ENCODE data around the gene FHOD1. TPM values are rescaled to one million over a fixed set of nuclear protein-coding genes. Genes with fewer than 3 reads are reported as not detected.

FHOD1 gene
- total and polyA plus RNA-seq, 2 donors (not counting 1 experiment from before 2014, with no cell fraction given) = 46.3 to 46.9 TPM

GRCh38 chr16:67185651-67186134, 61.6 kb downstream of the FHOD1 start:
- no peak overlapping the region for H3K27ac ChIP-seq (ENCODE audit: low read length in 2 of 2)
- Mint-ChIP-seq H3K27ac (peak overlapping the region; percentile 82), H3K27me3 (peaks cover 11% of the 10 kb centered on the region), H3K9me3 (ENCODE audit: insufficient read depth) (no peaks in the 10 kb centered on the region), H3K4me1 (peaks cover 13% of the 10 kb centered on the region), H3K4me3 (peak overlapping the region; percentile 93)
- peaks cover 0 to 31% (median 6%) of the 10 kb centered on the region in 4 experiments for H3K27me3 ChIP-seq (replicated peaks in 1 of 4; ENCODE audit: control extremely low read depth in 1 of 4, control insufficient read depth in 3 of 4, insufficient read depth in 4 of 4, low read length in 3 of 4)
- TF ChIP-seq CTCF (IDR thresholded peaks at IDR 0.05) = peak; percentile 46
- no peak for TF ChIP-seq EZH2 (IDR thresholded peaks at IDR 0.05; ENCODE audit: borderline replicate concordance, insufficient read depth, low read depth, low read length, poor library complexity, severe bottlenecking)
- ChIA-PET POLR2A (no interaction called here), CTCF (interaction anchor here (0.9 to 2.5 kb wide), 25 partner anchors 9 to 295 kb away, joined by 3 to 27 read pairs (median 5); partner anchors contain the start of genes ATP6V0D1, FBXL8, FHOD1 and NOL3)
- H3K9ac ChIP-seq (ENCODE audit: low read length) = no peak overlapping the region
- WGBS (ENCODE audit: insufficient coverage) = 24% methylated on average over 4 of the region's 12 CpGs
- H3K9me3 ChIP-seq (ENCODE audit: control extremely low read depth in 1 of 3, control insufficient read depth in 2 of 3, insufficient read depth in 1 of 3, low read length in 2 of 3) = peaks cover 0 to 3% (median 0%) of the 10 kb centered on the region in 3 donors
- H3K4me2 ChIP-seq (replicated peaks; ENCODE audit: low read depth, low read length, poor library complexity, severe bottlenecking) = peak overlapping the region; percentile 99
- H3K79me2 ChIP-seq (ENCODE audit: control insufficient read depth, insufficient read depth, low read length) = no peaks in the 10 kb centered on the region
- no peaks in the 10 kb centered on the region for H4K20me1 ChIP-seq (ENCODE audit: control insufficient read depth, insufficient read depth, low read length, poor library complexity, severe bottlenecking)
- H3K4me3 ChIP-seq (ENCODE audit: control extremely low read depth in 1 of 5, extremely low read depth in 1 of 5, insufficient read depth in 1 of 5, low read depth in 2 of 5, low read length in 4 of 5) = no peak overlapping the region
- no peaks in the 10 kb centered on the region for H3K36me3 ChIP-seq (replicated peaks in 1 of 2; ENCODE audit: control extremely low read depth in 1 of 2, control insufficient read depth in 1 of 2, extremely low read depth in 1 of 2, insufficient read depth in 2 of 2, low read length in 1 of 2)
- no peak for DNase-seq
- intact Hi-C loops (cut with micrococcal nuclease) = loop anchor here (1.0 to 2.0 kb wide), 3 partner anchors 61 to 231 kb away; partner anchors contain the start of genes FHOD1 and PHAF1
- H2AFZ ChIP-seq (ENCODE audit: insufficient read depth, low read depth, low read length, poor library complexity, severe bottlenecking) = peak overlapping the region; percentile 16
- H3K4me1 ChIP-seq (ENCODE audit: control insufficient read depth in 2 of 2, insufficient read depth in 2 of 2, low read length in 2 of 2) = peaks cover 20 to 22% of the 10 kb centered on the region in 2 donors
- ATAC-seq (ENCODE audit: low read depth) = no peak

Measured in B cell (primary cell).